HG03571 (cell line): ENCODE results near the gene KLHDC2.
"Not testable (repeated sequence)": the region's sequence is repeated elsewhere in the genome, so short reads cannot be mapped to it uniquely, and the experiment has no call there.

Experiments
- ATAC-seq: cut with Tn5 transposase; IDR thresholded peaks from one replicate; pipeline ENCODE4 v1.9.1; 2021; ENCODE audit not compliant: unreplicated experiment

The KLHDC2 gene, protein sequence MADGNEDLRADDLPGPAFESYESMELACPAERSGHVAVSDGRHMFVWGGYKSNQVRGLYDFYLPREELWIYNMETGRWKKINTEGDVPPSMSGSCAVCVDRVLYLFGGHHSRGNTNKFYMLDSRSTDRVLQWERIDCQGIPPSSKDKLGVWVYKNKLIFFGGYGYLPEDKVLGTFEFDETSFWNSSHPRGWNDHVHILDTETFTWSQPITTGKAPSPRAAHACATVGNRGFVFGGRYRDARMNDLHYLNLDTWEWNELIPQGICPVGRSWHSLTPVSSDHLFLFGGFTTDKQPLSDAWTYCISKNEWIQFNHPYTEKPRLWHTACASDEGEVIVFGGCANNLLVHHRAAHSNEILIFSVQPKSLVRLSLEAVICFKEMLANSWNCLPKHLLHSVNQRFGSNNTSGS

DNA sequence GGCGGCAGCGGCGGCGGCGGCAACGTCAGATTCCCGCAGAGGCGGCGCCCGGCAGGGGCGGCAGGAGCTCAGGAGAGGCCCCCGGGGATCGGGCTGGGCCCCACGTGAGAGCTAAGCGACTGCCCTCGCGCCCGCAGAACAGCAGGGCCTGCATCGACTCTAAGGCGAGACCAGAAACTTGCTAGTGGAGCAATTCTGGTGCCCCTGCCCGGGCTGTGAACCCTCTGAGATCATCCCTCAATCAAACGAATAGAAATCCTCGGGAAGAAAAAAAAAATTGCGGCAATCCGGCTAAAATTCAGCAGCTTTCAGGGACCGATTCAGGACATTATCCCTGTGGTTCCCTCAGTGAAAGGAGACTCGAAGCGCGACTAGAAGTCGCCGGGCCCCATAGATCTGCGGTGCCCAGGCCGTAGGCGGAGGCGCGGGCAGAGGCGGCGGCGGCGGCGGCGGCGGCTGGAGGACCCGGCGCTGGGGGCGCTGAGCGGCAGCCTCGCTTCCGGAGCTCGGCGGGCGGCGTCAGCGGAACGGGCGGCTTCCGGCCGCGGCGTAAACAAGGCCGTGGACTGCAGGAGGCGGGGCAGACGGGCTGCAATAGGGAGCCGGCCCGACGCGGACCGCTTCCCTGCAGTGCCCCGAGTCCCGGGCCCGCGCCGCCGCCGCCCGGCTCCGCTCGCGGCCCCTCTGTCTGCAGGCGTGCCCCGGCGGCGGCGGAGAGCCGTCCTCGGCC, at the start of gene KLHDC2:
Gene KLHDC2 (plus strand): TSS at position 583 of the 730 bp plus-strand sequence. CDS start 316 bp downstream, outside the sequence.
- ATAC-seq = peak; percentile 84

DNA sequence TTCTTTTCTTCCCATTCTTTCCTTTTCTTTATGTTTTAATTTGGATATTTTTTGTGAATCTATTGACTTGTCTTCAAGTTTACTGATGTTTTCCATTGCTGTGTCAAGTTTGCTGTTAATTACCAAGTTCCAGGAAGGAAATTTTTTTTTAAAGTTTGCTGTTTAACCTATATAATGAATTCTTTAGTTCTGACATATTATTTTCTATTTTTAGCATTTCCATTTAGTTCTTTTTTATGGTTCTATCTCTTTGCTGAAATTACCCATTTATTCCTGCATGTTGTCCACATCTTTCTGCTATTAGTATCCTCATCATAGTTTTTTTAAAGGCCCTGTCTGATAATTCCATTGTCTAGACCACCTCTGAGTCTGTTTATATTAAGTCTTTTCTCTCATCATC, 47.2 kb upstream of the KLHDC2 start:
- no peak for ATAC-seq

GRCh38 chr14:49721733-49722435, 46.1 kb upstream of the KLHDC2 start:
- not testable (repeated sequence) for ATAC-seq

DNA sequence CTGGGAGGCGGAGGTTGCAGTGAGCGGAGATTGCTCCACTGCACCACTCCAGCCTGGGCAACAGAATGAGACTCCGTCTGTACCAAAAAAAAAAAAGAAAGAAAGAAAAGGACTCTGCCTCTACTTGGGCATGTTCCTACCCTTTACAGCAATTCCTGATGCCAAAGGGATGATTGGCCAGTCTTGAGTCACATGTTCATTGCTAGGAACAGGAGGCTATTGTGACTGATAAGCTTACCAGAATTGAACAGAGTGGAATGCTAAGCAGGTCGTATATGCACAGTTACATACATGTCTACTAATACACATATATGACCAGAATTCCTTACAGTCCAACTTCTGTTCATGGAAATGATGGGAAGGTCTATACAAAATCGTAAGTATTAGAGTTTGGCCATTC, 40.8 kb upstream of the KLHDC2 start:
- no peak for ATAC-seq

DNA sequence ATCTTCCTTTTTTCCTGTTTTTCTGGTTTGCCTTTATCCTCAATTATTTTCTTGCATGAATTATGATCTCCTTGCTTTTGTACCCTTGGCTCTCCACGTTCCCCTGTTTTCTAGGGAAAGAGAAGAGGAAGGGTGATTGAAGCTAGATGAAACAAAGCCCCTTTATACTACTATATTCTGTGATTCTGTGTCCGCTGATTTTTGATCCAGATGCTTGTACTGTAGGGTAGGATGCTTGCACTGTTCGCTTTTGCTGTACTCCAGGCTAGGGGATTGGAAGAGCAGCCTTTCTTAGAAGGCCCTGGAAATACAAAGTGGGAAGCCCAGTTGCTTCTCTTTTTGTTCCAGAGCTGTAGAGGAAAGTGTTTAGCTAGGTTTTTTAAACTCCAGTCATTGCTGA, 35.1 kb upstream of the KLHDC2 start:
- ATAC-seq = no peak

DNA sequence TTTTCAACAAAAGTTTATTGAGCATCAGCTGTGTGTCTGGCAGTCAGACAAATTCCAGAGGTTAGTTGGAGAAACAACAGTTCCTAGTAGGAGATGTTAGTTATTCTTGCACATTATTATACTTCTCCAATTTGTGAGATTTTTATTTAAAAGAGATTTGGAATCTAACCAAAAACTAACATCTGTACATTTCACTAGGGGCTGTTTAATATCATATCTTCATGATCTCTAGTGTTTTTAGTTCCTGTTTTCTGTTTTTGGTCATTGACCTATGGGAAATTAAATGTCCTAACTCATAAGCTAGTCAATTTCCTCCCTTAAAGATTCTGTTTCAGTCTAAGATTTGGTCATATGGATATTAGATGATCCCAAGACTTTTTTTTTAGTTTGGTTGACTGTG, 34.1 kb upstream of the KLHDC2 start:
- ATAC-seq = no peak

DNA sequence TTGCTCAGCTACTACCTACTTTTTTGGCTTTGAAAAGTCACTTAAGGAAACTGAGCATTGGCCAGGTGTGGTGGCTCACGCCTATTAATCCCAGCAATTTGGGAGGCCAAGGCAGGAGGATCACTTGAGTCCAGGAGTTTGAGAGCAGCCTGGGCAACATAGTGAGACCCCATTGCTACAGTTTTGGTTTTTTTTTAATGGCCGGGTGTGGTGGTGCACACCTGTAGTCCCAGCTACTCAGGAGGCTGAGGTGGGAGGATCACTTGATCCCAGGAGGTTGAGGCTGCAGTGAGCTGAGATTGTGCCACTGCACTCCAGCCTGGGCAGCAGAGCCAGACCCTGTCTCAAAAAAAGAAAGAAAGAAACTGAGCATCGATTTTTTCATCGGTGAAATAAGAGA, 32.3 kb upstream of the KLHDC2 start:
- not testable (repeated sequence) for ATAC-seq

GRCh38 chr14:49745191-49745590, 22.8 kb upstream of the KLHDC2 start:
- ATAC-seq = no peak

- ATAC-seq = not testable (repeated sequence)
These were observed 21.5 kb upstream of the KLHDC2 start for GRCh38 chr14:49746476-49746875.

DNA sequence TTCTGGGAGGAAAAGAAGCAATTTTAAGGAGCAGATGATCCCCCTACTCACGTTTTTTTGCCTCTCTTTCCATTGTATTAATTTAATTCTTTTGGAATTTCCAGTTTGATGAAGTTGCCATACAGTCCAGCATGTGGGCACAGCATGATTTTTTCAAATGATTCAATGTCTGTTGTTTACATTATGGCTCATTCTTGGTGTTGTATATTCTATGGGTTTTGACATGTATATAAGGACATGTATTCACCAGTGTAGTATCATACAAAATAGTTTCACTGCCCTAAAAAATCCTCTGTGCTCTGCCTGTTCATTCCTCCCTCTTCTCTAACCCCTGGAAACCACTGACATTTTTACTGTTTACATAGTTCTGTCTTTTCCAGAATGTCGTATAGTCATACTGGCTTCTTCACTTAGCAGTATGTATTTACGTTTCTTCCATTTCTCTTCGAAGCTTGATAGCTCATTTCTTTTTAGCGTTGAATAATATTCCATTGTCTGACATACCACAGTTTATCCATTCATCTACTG, 13.3 kb upstream of the KLHDC2 start:
- ATAC-seq = no peak

- no peak for ATAC-seq
These were observed 12.6 kb upstream of the KLHDC2 start for GRCh38 chr14:49755378-49755777.

- no peak for ATAC-seq
These were observed 6.0 kb upstream of the KLHDC2 start for GRCh38 chr14:49761839-49762551.

GRCh38 chr14:49766839-49767238, 1.1 kb upstream of the KLHDC2 start:
- no peak for ATAC-seq

GRCh38 chr14:49767270-49767570, 733 bp upstream of the KLHDC2 start:
- no peak for ATAC-seq

- peak; percentile 27 for ATAC-seq
These were observed 558 bp downstream of the KLHDC2 start for GRCh38 chr14:49768301-49769121.

- ATAC-seq = no peak
These were observed 1.2 kb downstream of the KLHDC2 start for GRCh38 chr14:49769171-49769570.

GRCh38 chr14:49769581-49770211, 1.7 kb downstream of the KLHDC2 start:
- no peak for ATAC-seq

GRCh38 chr14:49770212-49770817, 2.4 kb downstream of the KLHDC2 start:
- no peak for ATAC-seq

DNA sequence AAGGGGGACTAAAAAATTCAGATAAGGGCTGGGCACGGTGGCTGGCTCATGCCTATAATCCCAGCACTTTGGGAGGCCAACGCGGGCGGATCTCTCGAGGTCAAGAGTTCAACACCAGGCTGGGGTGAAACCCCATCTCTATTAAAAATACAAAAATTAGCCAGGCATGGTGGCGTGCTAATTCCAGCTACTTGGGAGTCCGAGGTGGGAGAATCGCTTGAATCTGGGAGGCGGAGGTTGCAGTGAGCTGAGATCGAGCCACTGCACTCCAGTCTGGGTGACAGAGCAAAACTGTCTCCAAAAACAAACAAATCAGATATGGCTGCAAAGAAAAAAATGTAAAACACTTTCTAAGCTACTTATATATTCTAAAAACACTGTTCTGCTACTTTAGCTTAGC, 3.7 kb downstream of the KLHDC2 start:
- not testable (repeated sequence) for ATAC-seq
